HCT116 (cell line): ENCODE results near the gene BPTF.

Source experiments
- CEBPB ChIP-seq: IDR thresholded peaks from 2 replicates; pipeline ENCODE4 v1.6.1; 2012; ENCODE audit warnings: low read depth
- EZH2phosphoT487 ChIP-seq: fragments of 200-600 bp; IDR thresholded peaks from 2 replicates; pipeline ENCODE4 v1.6.1; 2018; ENCODE audit warnings: antibody characterized with exemption, borderline replicate concordance
- POLR2A ChIP-seq: IDR thresholded peaks from 2 replicates; pipeline ENCODE4 v1.7.0; 2011; ENCODE audit warnings: borderline replicate concordance; ENCODE audit not compliant: insufficient read depth, insufficient read length; ENCODE audit errors: extremely low read depth
- RAD21 ChIP-seq: IDR thresholded peaks from 2 replicates; pipeline ENCODE4 v1.6.1; 2012; ENCODE audit warnings: low read depth, mild to moderate bottlenecking
- TCF7L2 ChIP-seq: IDR thresholded peaks from 2 replicates; pipeline ENCODE4 v1.7.0; 2011; ENCODE audit warnings: borderline replicate concordance, inconsistent platforms; ENCODE audit not compliant: insufficient read depth, insufficient read length; ENCODE audit errors: extremely low read depth
- YY1 ChIP-seq: IDR thresholded peaks from 2 replicates; pipeline ENCODE4 v1.6.1; 2011; ENCODE audit warnings: low read length, low read depth, moderate library complexity, mild to moderate bottlenecking; ENCODE audit not compliant: insufficient replicate concordance; ENCODE audit errors: extremely low read depth
- ZFX ChIP-seq: fragments of 450-650 bp; IDR thresholded peaks from 2 replicates; pipeline ENCODE4 v1.6.1; 2017
- TF ChIP-seq, protein P1 (sequence below), 3 experiments: fragments of 200-600 bp in 1 of 3; sonication (generic) in 1 of 3; IDR thresholded peaks in 2 of 3; conservative IDR thresholded peaks in 1 of 3; 2 replicates each; pipeline ENCODE4 v1.5.1; 2012 to 2017; ENCODE audit warnings: low read depth in 2 of 3, low read length in 2 of 3, antibody characterized with exemption in 1 of 3, borderline replicate concordance in 1 of 3, control low read depth in 1 of 3, mild to moderate bottlenecking in 1 of 3, mixed read lengths in 1 of 3, mixed run types in 1 of 3, moderate library complexity in 1 of 3; ENCODE audit not compliant: insufficient read depth in 1 of 3

DNA sequence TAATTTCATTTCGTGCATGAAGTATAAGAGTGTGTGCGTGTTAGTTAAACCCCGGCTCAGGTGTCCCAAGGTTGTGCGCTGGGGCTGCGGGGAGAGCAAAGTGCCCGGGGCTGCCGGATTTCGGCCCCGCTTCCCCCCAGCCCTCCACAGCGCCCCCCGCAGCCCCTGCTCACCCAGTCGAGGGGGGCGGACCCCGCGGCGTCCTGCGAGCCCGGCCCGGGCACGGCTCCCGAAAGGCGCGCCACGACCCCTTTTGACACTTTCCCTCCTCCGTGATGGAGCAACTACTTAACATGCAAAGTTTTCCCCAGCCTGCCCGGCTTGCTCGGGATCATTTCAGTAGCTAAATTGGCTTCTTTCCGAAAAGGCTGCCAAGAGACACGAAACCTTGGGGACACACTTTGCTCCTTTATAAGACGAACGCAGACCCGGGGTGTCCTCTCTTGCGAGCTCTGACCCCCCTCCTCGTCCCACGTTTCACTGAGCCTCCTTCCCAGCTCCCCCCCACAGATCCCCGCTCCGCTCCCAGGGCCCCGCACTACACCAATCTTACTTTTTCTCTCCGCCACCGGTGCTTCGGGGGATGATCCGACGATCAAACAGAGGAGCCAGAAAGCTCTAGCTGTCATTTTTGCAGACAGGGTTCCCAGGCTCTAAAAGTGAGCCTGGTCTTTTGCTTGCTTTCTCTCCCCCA, 170.4 kb downstream of the BPTF start:
- TF ChIP-seq, protein P1, sequence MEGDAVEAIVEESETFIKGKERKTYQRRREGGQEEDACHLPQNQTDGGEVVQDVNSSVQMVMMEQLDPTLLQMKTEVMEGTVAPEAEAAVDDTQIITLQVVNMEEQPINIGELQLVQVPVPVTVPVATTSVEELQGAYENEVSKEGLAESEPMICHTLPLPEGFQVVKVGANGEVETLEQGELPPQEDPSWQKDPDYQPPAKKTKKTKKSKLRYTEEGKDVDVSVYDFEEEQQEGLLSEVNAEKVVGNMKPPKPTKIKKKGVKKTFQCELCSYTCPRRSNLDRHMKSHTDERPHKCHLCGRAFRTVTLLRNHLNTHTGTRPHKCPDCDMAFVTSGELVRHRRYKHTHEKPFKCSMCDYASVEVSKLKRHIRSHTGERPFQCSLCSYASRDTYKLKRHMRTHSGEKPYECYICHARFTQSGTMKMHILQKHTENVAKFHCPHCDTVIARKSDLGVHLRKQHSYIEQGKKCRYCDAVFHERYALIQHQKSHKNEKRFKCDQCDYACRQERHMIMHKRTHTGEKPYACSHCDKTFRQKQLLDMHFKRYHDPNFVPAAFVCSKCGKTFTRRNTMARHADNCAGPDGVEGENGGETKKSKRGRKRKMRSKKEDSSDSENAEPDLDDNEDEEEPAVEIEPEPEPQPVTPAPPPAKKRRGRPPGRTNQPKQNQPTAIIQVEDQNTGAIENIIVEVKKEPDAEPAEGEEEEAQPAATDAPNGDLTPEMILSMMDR (IDR thresholded peaks at IDR 0.05 in 2 of 3, conservative IDR thresholded peaks at IDR 0.05 in 1 of 3; ENCODE audit: borderline replicate concordance in 1 of 3, insufficient read depth in 1 of 3, low read depth in 2 of 3, low read length in 2 of 3), result 0 out of 6 replicates have a peak, but pooled peaks of 1 of the 3 experiments have one; percentile 7
- no peak for TF ChIP-seq YY1
- no peak for TF ChIP-seq RAD21
- no peak for TF ChIP-seq POLR2A
- TF ChIP-seq ZFX, result no peak
- no peak for TF ChIP-seq CEBPB
- no peak for TF ChIP-seq TCF7L2
- TF ChIP-seq EZH2phosphoT487, result no peak
